A549 (cell line): ENCODE results near the gene TTC21B. TPM values are rescaled to one million over a fixed set of nuclear protein-coding genes. Genes with fewer than 3 reads are reported as not detected.

Experiments used
- ATAC-seq, 2 experiments: fragments of 200-7000 bp in 1 of 2; fragments of >200 bp in 1 of 2; cut with Nextera tagmentation in 1 of 2; cut with Tn5 transposase in 1 of 2; 3 replicates each; pipeline versions ENCODE4 v1.8.0 to v1.9.1; 2018 to 2020; ENCODE audit warnings: mild to moderate bottlenecking in 1 of 2, moderate library complexity in 1 of 2
- CTCF ChIA-PET: fragments of 300-600 bp; sonication (Branson Sonifier 250); formaldehyde crosslinking; extraction: SDS; loops from one replicate; lab custom pipeline; 2021; ENCODE audit warnings: antibody characterized with exemption, inconsistent platforms; lab: Yijun Ruan, JAX
- POLR2A ChIA-PET: fragments of 350-600 bp; formaldehyde crosslinking; extraction: SDS; loops from one replicate; lab custom pipeline; 2021; ENCODE audit warnings: antibody characterized with exemption, inconsistent platforms; lab: Yijun Ruan, JAX
- DNase-seq, 2 experiments: peaks; one replicate each; pipeline versions ENCODE4 v3.0.0 to v3.0.0-alpha.2; 2011 to 2016; ENCODE audit warnings: low read depth in 1 of 2, low spot score in 1 of 2
- FAIRE-seq: peaks from 2 replicates; lab custom pipeline; 2011; peaks lifted over from hg19 to GRCh38; lab: Jason Lieb, UNC
- H3K27ac ChIP-seq, 2 experiments: fragments of >200 bp; sonication (Bioruptor Twin); formaldehyde crosslinking; 3 replicates each; pipeline ENCODE4 v1.5.1; 2016 to 2017
- H3K4me1 ChIP-seq: fragments of >200 bp; sonication (Bioruptor Twin); formaldehyde crosslinking; 3 replicates; pipeline ENCODE4 v1.6.1; 2016
- H3K4me2 ChIP-seq: fragments of >200 bp; sonication (Bioruptor Twin); formaldehyde crosslinking; 3 replicates; pipeline ENCODE4 v1.6.1; 2016
- H3K4me3 ChIP-seq: fragments of >200 bp; sonication (Bioruptor Twin); formaldehyde crosslinking; 3 replicates; pipeline ENCODE4 v1.5.1; 2016
- H3K9me3 ChIP-seq: fragments of >200 bp; sonication (Bioruptor Twin); formaldehyde crosslinking; 3 replicates; pipeline ENCODE4 v1.6.1; 2016
- BHLHE40 ChIP-seq: IDR thresholded peaks from 2 replicates; pipeline ENCODE4 v1.6.1; 2012; ENCODE audit warnings: low read depth, low read length, inconsistent platforms
- CBX8 ChIP-seq: fragments of 200-600 bp; sonication (generic); IDR thresholded peaks from 2 replicates; pipeline ENCODE4 v1.6.1; 2016
- EHMT2 ChIP-seq: fragments of 200-600 bp; sonication (generic); IDR thresholded peaks from 2 replicates; pipeline ENCODE4 v1.6.1; 2016; ENCODE audit warnings: antibody characterized with exemption, low read depth, mild to moderate bottlenecking, moderate library complexity
- ESRRA ChIP-seq: fragments of 150-350 bp; IDR thresholded peaks from 2 replicates; pipeline ENCODE4 v1.6.1; 2014; ENCODE audit warnings: mild to moderate bottlenecking, low read length, borderline replicate concordance
- FOSB ChIP-seq: fragments of 250-450 bp; sonication (Bioruptor Pico); IDR thresholded peaks from 2 replicates; pipeline ENCODE4 v1.5.0; 2020; ENCODE audit warnings: mild to moderate bottlenecking, moderate library complexity
- FOSL2 ChIP-seq, 2 experiments: fragments of 450-650 bp in 1 of 2; fragments of >200 bp in 1 of 2; sonication (Bioruptor Twin) in 1 of 2; formaldehyde crosslinking; IDR thresholded peaks; 2 replicates each; pipeline versions ENCODE4 v1.5.0 to v1.6.1; 2016 to 2020; ENCODE audit warnings: mild to moderate bottlenecking in 1 of 2, moderate library complexity in 1 of 2
- FOXS1 ChIP-seq: fragments of 250-450 bp; sonication (Bioruptor Pico); IDR thresholded peaks from 2 replicates; pipeline ENCODE4 v1.5.0; 2020; ENCODE audit warnings: mild to moderate bottlenecking, moderate library complexity
- JUNB ChIP-seq: fragments of >200 bp; sonication (Bioruptor Twin); formaldehyde crosslinking; IDR thresholded peaks from 2 replicates; pipeline ENCODE4 v1.6.1; 2016
- KDM5A ChIP-seq: fragments of 200-600 bp; sonication (generic); IDR thresholded peaks from 2 replicates; pipeline ENCODE4 v1.6.1; 2016; ENCODE audit warnings: antibody characterized with exemption, mild to moderate bottlenecking
- MAFK ChIP-seq: fragments of 450-650 bp; IDR thresholded peaks from 2 replicates; pipeline ENCODE4 v1.6.1; 2014; ENCODE audit not compliant: partially characterized antibody
- POLR2A ChIP-seq: IDR thresholded peaks from 2 replicates; pipeline ENCODE4 v1.6.1; 2012; ENCODE audit warnings: mild to moderate bottlenecking, low read length
- POLR2AphosphoS2 ChIP-seq: conservative IDR thresholded peaks from 2 replicates; pipeline ENCODE4 v1.6.1; 2012; ENCODE audit warnings: low read length, improper control_type of control experiment, inconsistent platforms
- RAD21 ChIP-seq, 2 experiments: fragments of >200 bp in 1 of 2; sonication (Bioruptor Twin) in 1 of 2; formaldehyde crosslinking in 1 of 2; IDR thresholded peaks in 1 of 2; conservative IDR thresholded peaks in 1 of 2; 2 replicates in 1 of 2; 3 replicates in 1 of 2; pipeline ENCODE4 v1.6.1; 2012 to 2018; ENCODE audit warnings: inconsistent platforms in 1 of 2
- RCOR1 ChIP-seq: fragments of 150-350 bp; IDR thresholded peaks from 2 replicates; pipeline ENCODE4 v1.6.1; 2014; ENCODE audit warnings: antibody characterized with exemption, low read length, low read depth
- RFX5 ChIP-seq: fragments of 450-650 bp; IDR thresholded peaks from 2 replicates; pipeline ENCODE4 v1.7.1; 2014; ENCODE audit warnings: antibody characterized with exemption, mild to moderate bottlenecking, moderate library complexity
- RNF2 ChIP-seq: fragments of 200-600 bp; sonication (generic); IDR thresholded peaks from 2 replicates; pipeline ENCODE4 v1.6.1; 2016; ENCODE audit warnings: low read depth, mild to moderate bottlenecking, antibody characterized with exemption, moderate library complexity, borderline replicate concordance
- SMC3 ChIP-seq: fragments of >200 bp; sonication (Bioruptor Twin); formaldehyde crosslinking; IDR thresholded peaks from 3 replicates; pipeline ENCODE4 v1.6.1; 2018; ENCODE audit warnings: inconsistent platforms
- TFCP2L1 ChIP-seq: fragments of 250-450 bp; sonication (Bioruptor Pico); IDR thresholded peaks from 2 replicates; pipeline ENCODE4 v1.5.0; 2021; ENCODE audit warnings: mild to moderate bottlenecking
- ZFP36 ChIP-seq: fragments of 450-650 bp; IDR thresholded peaks from 2 replicates; pipeline ENCODE4 v1.6.1; 2014; ENCODE audit warnings: borderline replicate concordance; ENCODE audit not compliant: partially characterized antibody
- ZSCAN20 ChIP-seq: fragments of 250-450 bp; sonication (Bioruptor Pico); IDR thresholded peaks from 2 replicates; pipeline ENCODE4 v1.8.0; 2022; ENCODE audit warnings: mild to moderate bottlenecking, moderate library complexity
- WGBS: methylation state at CpG from one replicate; pipeline ENCODE4 v1.1.6; 2017; ENCODE audit errors: missing lambda C conversion rate; 5-methylcytosine and 5-hydroxymethylcytosine counted together
- polyA plus RNA-seq, 4 experiments: library from polyadenylated mRNA; depleted of rRNA in 3 of 4; stranded (reverse); fragments of >200 nt; fragmentation: RNase III in 1 of 4; extraction: RNeasy Plus Mini Kit Qiagen cat#74134 plus additional on column Dnase treatment in 1 of 4; gene quantifications; 2 replicates in 3 of 4; 3 replicates in 1 of 4; pipeline ENCODE4 v1.2.3, GENCODE V29; 2011 to 2017
- TF ChIP-seq, protein P1 (sequence below): fragments of >200 bp; sonication (Bioruptor Twin); formaldehyde crosslinking; IDR thresholded peaks from 3 replicates; pipeline ENCODE4 v1.5.1; 2016
- TF ChIP-seq, protein P2 (sequence below): fragments of 150-350 bp; IDR thresholded peaks from 2 replicates; pipeline ENCODE4 v1.6.1; 2014; ENCODE audit warnings: low read depth, mild to moderate bottlenecking, low read length

The TTC21B gene
- polyA plus RNA-seq, 2 of the 4 experiments (the other 2 are of a cell fraction) = 6.2 to 17.5 TPM

DNA sequence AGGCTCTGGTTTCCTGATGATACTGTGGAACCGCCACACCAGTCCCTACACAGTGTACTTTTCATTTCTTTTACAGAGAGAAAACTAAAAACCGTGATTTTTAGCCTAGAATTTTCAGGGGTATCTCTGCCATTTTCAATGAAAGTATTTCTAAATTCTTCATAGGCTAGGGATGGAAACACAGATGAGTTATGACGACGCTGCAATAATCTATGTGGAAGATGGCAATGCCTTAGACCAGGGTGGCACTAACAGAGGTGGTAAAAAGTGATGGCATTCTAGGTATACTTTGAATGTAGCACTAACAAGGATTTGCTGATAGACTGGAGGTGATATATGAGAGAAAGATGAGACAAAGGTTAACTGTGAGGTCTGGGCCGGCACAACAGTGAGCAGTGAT is 56.5 kb downstream of the TTC21B start:
- WGBS = 87% methylated on average over 5 of the region's 5 CpGs
- Histone ChIP-seq H3K9me3 (no peaks in the 10 kb centered on the region), H3K4me1 (no peaks in the 10 kb centered on the region), H3K4me2 (no peak overlapping the region), H3K27ac (no peak overlapping the region), H3K4me3 (no peak overlapping the region)
- no peak for DNase-seq
- CTCF ChIA-PET = no interaction called here
- TF ChIP-seq ZFP36 = no peak
- TF ChIP-seq MAFK = peak; percentile 28
- FAIRE-seq = no peak
- no peak for ATAC-seq
- POLR2A ChIA-PET = no interaction called here

DNA sequence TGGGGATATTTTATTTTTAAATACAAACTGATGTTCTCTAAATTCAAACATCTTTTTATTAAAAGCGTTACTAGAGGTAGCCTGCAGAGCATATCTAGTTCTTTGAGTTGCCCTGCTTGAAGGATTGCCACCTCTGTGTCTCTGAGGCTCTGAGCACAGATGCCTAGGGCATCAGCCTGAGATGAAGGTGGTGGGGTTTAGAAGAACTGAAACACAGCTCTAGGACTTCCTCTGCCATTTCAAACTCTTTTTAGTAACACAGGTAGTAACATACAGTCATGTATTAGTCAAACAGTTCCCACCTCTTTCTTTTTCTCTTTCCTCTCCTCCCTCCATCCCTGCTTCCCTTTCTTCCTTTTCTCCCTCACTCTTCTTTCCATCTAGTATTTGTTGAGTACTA is 57.6 kb downstream of the TTC21B start:
- WGBS = 94% methylated on average over 1 of the region's 1 CpG
- POLR2A ChIA-PET = no interaction called here

DNA sequence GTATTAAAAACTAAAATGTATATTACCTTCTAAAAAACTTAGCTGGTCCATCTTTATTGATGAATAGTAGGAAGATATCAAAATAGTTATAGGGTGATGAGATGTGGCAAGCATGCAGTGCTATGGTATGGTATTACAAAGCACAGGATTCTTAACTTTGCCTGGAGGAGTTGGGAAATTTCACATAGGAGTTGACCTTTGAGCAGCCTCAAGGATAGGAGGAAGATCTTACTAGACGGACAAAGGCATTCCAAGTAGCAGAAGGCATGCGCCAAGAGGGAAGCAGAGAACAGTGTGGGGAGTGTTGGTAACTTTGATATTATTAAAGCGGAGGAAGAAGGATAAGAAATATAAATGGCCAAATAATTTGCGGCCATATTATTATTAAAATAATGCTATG is 60.0 kb downstream of the TTC21B start:
- no peak overlapping the region for H3K4me3 ChIP-seq
- no peak overlapping the region for H3K27ac ChIP-seq
- no peak for ATAC-seq
- no peak for TF ChIP-seq FOXS1
- no peak for TF ChIP-seq MAFK
- no peak for TF ChIP-seq ESRRA
- TF ChIP-seq CBX8 = no peak
- TF ChIP-seq POLR2AphosphoS2 = no peak
- TF ChIP-seq, all 56 proteins: peak for 0
- DNase-seq (no peak), FAIRE-seq (no peak)
- WGBS = 93% methylated on average over 4 of the region's 4 CpGs
- ChIA-PET CTCF (interaction anchor here (1.2 to 1.6 kb wide), 2 partner anchors 23 to 60 kb away, joined by 3 read pairs; partner anchors contain the start of gene TTC21B), POLR2A (no interaction called here)
- H3K4me2 ChIP-seq = no peak overlapping the region
- H3K9me3 ChIP-seq = no peaks in the 10 kb centered on the region
- H3K4me1 ChIP-seq = no peaks in the 10 kb centered on the region

More for the DNA sequence above, 57.6 kb downstream of the TTC21B start:
- H3K9me3 ChIP-seq = no peaks in the 10 kb centered on the region
- no peak for FAIRE-seq
- no peak for TF ChIP-seq ZSCAN20 (CRISPR knock-in tag)
- TF ChIP-seq, all 56 proteins: peak for 0
- CTCF ChIA-PET = no interaction called here
- H3K4me1 ChIP-seq = no peaks in the 10 kb centered on the region
- DNase-seq (no peak), ATAC-seq (no peak)
- H3K27ac ChIP-seq = no peak overlapping the region
- no peak overlapping the region for H3K4me3 ChIP-seq
- H3K4me2 ChIP-seq = no peak overlapping the region

DNA sequence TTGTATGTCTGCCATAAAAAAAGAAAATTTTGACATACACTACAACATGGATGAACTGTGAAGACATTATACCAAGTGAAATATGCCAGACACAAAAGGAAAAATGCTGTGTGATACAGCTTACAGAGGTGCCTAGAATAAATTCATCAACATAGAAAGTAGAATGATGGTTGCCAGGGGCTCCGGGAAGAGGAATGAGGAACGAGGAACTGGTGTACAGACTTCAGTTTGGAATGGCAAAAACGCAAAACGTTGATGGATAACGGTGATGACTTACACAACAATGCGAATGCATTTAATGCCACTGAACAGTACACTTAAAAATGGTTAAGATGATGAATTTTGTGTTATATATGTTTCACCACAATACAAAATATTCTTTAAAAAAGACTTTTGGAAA is 61.0 kb downstream of the TTC21B start:
- FAIRE-seq (no peak), ATAC-seq (no peak)
- Histone ChIP-seq H3K4me1 (no peaks in the 10 kb centered on the region), H3K4me2 (no peak overlapping the region)
- ChIA-PET POLR2A (no interaction called here), CTCF (no interaction called here)
- TF ChIP-seq RCOR1 (no peak), RNF2 (no peak), FOSL2 (IDR thresholded peaks at IDR 0.05) (no peak), FOSL2 (CRISPR knock-in tag; IDR thresholded peaks at IDR 0.05) (no peak)
- TF ChIP-seq, all 56 proteins: peak for 0
- H3K4me3 ChIP-seq = no peak overlapping the region
- DNase-seq = no peak
- H3K27ac ChIP-seq = no peak overlapping the region
- H3K9me3 ChIP-seq = no peaks in the 10 kb centered on the region
- WGBS = 95% methylated on average over 6 of the region's 6 CpGs

DNA sequence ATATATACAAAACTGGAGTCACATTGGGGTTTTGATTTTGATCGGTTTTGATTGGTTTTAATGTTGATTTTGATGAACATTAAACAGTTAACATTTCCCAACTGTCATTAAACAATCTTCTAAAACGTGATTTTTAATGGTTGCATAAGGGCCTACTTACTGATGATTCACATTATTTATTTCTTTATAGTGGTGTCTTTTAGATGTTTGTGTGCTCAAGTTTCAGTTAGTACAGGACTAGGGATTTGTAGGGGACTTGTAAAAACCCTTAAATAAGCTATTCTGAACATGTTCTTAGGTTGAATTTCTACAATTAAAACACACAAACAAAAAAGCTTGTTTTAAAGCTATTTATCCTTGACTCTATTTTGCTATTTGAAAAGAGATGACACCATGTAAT is 61.6 kb downstream of the TTC21B start:
- DNase-seq = no peak
- ATAC-seq = no peak
- no peak for TF ChIP-seq RCOR1
- no peak for TF ChIP-seq TFCP2L1 (CRISPR knock-in tag)
- no peak for TF ChIP-seq JUNB
- TF ChIP-seq BHLHE40 = no peak
- TF ChIP-seq KDM5A = no peak
- TF ChIP-seq SMC3 = no peak
- TF ChIP-seq, all 56 proteins: peak for 0
- Histone ChIP-seq H3K4me2 (no peak overlapping the region), H3K4me3 (no peak overlapping the region), H3K4me1 (no peaks in the 10 kb centered on the region), H3K27ac (no peak overlapping the region), H3K9me3 (no peaks in the 10 kb centered on the region)
- no peak for FAIRE-seq
- ChIA-PET CTCF (no interaction called here), POLR2A (no interaction called here)
- 69% methylated on average over 2 of the region's 2 CpGs for WGBS

DNA sequence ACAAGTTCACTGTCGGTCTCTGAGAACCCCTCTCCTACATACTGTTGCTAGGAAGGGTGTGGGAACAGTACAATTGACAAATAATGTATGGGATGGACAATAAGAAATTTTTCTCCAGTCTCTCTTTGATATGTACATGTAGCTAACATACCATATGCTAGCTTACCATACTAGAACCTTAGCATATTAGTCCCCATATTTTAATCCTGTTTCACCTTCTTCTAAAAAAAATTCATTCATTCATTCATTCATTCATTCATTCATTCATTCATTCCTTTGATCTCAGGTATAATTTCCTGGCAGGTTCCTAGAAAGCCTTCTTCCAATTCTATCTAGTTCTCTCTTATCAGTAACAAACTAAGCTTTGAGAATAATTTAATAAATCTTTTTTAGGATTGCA is 62.2 kb downstream of the TTC21B start:
- CTCF ChIA-PET = no interaction called here
- 97% methylated on average over 1 of the region's 1 CpG for WGBS
- no peak for DNase-seq
- no peaks in the 10 kb centered on the region for H3K9me3 ChIP-seq
- no peak overlapping the region for H3K27ac ChIP-seq
- H3K4me1 ChIP-seq = no peaks in the 10 kb centered on the region
- no peak for FAIRE-seq
- no peak overlapping the region for H3K4me3 ChIP-seq
- POLR2A ChIA-PET = no interaction called here
- ATAC-seq = no peak
- no peak overlapping the region for H3K4me2 ChIP-seq
- TF ChIP-seq EHMT2 (no peak), POLR2A (no peak), FOSB (CRISPR knock-in tag) (no peak), RAD21 (conservative IDR thresholded peaks at IDR 0.05 in 1 of 2, IDR thresholded peaks at IDR 0.05 in 1 of 2) (no peak), RFX5 (no peak), SMC3 (no peak)
- TF ChIP-seq, protein P1, sequence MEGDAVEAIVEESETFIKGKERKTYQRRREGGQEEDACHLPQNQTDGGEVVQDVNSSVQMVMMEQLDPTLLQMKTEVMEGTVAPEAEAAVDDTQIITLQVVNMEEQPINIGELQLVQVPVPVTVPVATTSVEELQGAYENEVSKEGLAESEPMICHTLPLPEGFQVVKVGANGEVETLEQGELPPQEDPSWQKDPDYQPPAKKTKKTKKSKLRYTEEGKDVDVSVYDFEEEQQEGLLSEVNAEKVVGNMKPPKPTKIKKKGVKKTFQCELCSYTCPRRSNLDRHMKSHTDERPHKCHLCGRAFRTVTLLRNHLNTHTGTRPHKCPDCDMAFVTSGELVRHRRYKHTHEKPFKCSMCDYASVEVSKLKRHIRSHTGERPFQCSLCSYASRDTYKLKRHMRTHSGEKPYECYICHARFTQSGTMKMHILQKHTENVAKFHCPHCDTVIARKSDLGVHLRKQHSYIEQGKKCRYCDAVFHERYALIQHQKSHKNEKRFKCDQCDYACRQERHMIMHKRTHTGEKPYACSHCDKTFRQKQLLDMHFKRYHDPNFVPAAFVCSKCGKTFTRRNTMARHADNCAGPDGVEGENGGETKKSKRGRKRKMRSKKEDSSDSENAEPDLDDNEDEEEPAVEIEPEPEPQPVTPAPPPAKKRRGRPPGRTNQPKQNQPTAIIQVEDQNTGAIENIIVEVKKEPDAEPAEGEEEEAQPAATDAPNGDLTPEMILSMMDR = no peak
- TF ChIP-seq, protein P2, sequence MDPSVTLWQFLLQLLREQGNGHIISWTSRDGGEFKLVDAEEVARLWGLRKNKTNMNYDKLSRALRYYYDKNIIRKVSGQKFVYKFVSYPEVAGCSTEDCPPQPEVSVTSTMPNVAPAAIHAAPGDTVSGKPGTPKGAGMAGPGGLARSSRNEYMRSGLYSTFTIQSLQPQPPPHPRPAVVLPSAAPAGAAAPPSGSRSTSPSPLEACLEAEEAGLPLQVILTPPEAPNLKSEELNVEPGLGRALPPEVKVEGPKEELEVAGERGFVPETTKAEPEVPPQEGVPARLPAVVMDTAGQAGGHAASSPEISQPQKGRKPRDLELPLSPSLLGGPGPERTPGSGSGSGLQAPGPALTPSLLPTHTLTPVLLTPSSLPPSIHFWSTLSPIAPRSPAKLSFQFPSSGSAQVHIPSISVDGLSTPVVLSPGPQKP = no peak
